Endothelial cell of umbilical vein (primary cell): Measurements from ENCODE around the gene ADGB. TPM values are rescaled to one million over a fixed set of nuclear protein-coding genes. Genes with fewer than 3 reads are reported as not detected.
"Not testable (repeated sequence)": the region's sequence is repeated elsewhere in the genome, so short reads cannot be mapped to it uniquely, and the experiment has no call there.

Experiments used
- BruUV-seq: library from RNA; stranded (reverse); fragments of 400-500 nt; replicated peaks from 2 replicates; lab custom pipeline; 2021; lab: Mats Ljungman, UMichigan
- CTCF ChIA-PET: fragments of 300-600, 350-600 bp; sonication (Branson Sonifier 250); formaldehyde crosslinking; loops from one replicate; lab custom pipeline; 2021; ENCODE audit warnings: antibody characterized with exemption, inconsistent platforms; lab: Charles Lee
- POLR2A ChIA-PET: fragments of 300-600, 350-600 bp; sonication (Branson Sonifier 250); formaldehyde crosslinking; loops from one replicate; lab custom pipeline; 2021; ENCODE audit warnings: antibody characterized with exemption, inconsistent platforms; lab: Charles Lee
- DNase-seq: peaks from one replicate; pipeline ENCODE4 v3.0.0-alpha.2; 2011; ENCODE audit warnings: low read depth, low spot score
- FAIRE-seq: peaks from 2 replicates; lab custom pipeline; 2011; peaks lifted over from hg19 to GRCh38; lab: Jason Lieb, UNC
- H2AFZ ChIP-seq: 2 replicates; pipeline ENCODE4 v1.6.0; 2012; ENCODE audit warnings: low read depth, low read length, control low read depth, inconsistent platforms
- H3K27ac ChIP-seq: 2 replicates; pipeline ENCODE4 v1.5.1; 2011; ENCODE audit warnings: low read depth, mild to moderate bottlenecking, control low read depth, low read length, moderate library complexity; ENCODE audit not compliant: insufficient read depth
- H3K27me3 ChIP-seq, 2 experiments: 2 replicates each; pipeline versions ENCODE4 v1.6.0 to v1.6.1; 2011; ENCODE audit warnings: low read length in 2 of 2, mixed read lengths in 1 of 2; ENCODE audit not compliant: control insufficient read depth in 2 of 2, insufficient read depth in 2 of 2
- H3K36me3 ChIP-seq, 2 experiments: 2 replicates in 1 of 2; 3 replicates in 1 of 2; pipeline ENCODE4 v1.5.1; 2011; ENCODE audit warnings: low read length in 2 of 2, mild to moderate bottlenecking in 1 of 2, moderate library complexity in 1 of 2; ENCODE audit not compliant: control insufficient read depth in 2 of 2, insufficient read depth in 2 of 2; ENCODE audit errors: extremely low read depth in 1 of 2
- H3K4me1 ChIP-seq: 3 replicates; pipeline ENCODE4 v1.5.1; 2011; ENCODE audit warnings: mild to moderate bottlenecking, low read length; ENCODE audit not compliant: control insufficient read depth, insufficient read depth; ENCODE audit errors: extremely low read depth
- H3K4me2 ChIP-seq: 2 replicates; pipeline ENCODE4 v1.6.1; 2011; ENCODE audit warnings: low read length, control low read depth, mixed read lengths; ENCODE audit not compliant: insufficient read depth
- H3K4me3 ChIP-seq, 3 experiments: fragments of 200-600 bp in 1 of 3; sonication (generic), shearing (Covaris generic) in 1 of 3; replicated peaks in 1 of 3; 2 replicates each; pipeline ENCODE4 v1.5.1; 2011 to 2016; ENCODE audit warnings: control low read depth in 3 of 3, low read length in 3 of 3, mild to moderate bottlenecking in 2 of 3, inconsistent platforms in 1 of 3, low read depth in 1 of 3, moderate library complexity in 1 of 3; ENCODE audit not compliant: insufficient read depth in 1 of 3
- H3K79me2 ChIP-seq: 2 replicates; pipeline ENCODE4 v1.6.0; 2012; ENCODE audit warnings: low read length, inconsistent platforms; ENCODE audit not compliant: control insufficient read depth, insufficient read depth
- H3K9ac ChIP-seq: replicated peaks from 2 replicates; pipeline ENCODE3; 2011; ENCODE audit warnings: low read length, control low read depth; ENCODE audit not compliant: insufficient read depth; ENCODE audit errors: extremely low read depth
- H3K9me1 ChIP-seq: replicated peaks from 3 replicates; pipeline ENCODE4 v1.6.0; 2011; ENCODE audit warnings: mild to moderate bottlenecking, low read length; ENCODE audit not compliant: control insufficient read depth, insufficient read depth; ENCODE audit errors: extremely low read depth
- H3K9me3 ChIP-seq: replicated peaks from 2 replicates; pipeline ENCODE4 v1.5.1; 2012; ENCODE audit warnings: low read length, inconsistent platforms; ENCODE audit not compliant: control insufficient read depth, insufficient read depth
- H4K20me1 ChIP-seq: replicated peaks from 2 replicates; pipeline ENCODE3; 2011; ENCODE audit warnings: mild to moderate bottlenecking, low read length; ENCODE audit not compliant: control insufficient read depth, insufficient read depth; ENCODE audit errors: extremely low read depth
- GATA2 ChIP-seq: IDR thresholded peaks from 2 replicates; pipeline ENCODE4 v1.7.0; 2011; ENCODE audit warnings: low read depth, mild to moderate bottlenecking, moderate library complexity, mixed read lengths, low read length; ENCODE audit not compliant: insufficient read length, insufficient read depth
- POLR2A ChIP-seq: IDR thresholded peaks from 2 replicates; pipeline ENCODE4 v1.6.1; 2012; ENCODE audit warnings: low read depth, mild to moderate bottlenecking, control low read depth, low read length
- POLR2AphosphoS5 ChIP-seq: IDR thresholded peaks from 2 replicates; pipeline ENCODE4 v1.6.1; 2012; ENCODE audit warnings: low read depth, mild to moderate bottlenecking, control low read depth, low read length, moderate library complexity; ENCODE audit not compliant: insufficient read depth
- dilution Hi-C: fragments of 300-500 bp; cut with MboI; formaldehyde crosslinking; loops from one replicate; pipeline ENCODE4 v1.15.0; 2019; ENCODE audit warnings: low sequenced_read_pairs; ENCODE audit not compliant: extremely low pct_ligation_motif_present
- intact Hi-C: fragments of 100-400 bp; cut with micrococcal nuclease; formaldehyde crosslinking; loops from one replicate; pipeline ENCODE4 v1.10.0; 2022
- polyA plus RNA-seq, 4 experiments: library from polyadenylated mRNA; depleted of rRNA in 3 of 4; stranded (reverse) in 3 of 4; unstranded in 1 of 4; fragments of >200 nt; gene quantifications; 2 replicates each; pipeline versions ENCODE4 v1.2.1 to v1.2.3, GENCODE V29; 2011 to 2012; ENCODE audit warnings: missing spikeins in 1 of 4
- total RNA-seq: library from RNA; stranded (reverse); gene quantifications from 2 replicates; pipeline ENCODE4 v1.2.3, GENCODE V29; 2021

The ADGB gene
- total and polyA plus RNA-seq, 2 donors (not counting 3 experiments of a cell fraction or from before 2014, with no cell fraction given), result not detected

DNA sequence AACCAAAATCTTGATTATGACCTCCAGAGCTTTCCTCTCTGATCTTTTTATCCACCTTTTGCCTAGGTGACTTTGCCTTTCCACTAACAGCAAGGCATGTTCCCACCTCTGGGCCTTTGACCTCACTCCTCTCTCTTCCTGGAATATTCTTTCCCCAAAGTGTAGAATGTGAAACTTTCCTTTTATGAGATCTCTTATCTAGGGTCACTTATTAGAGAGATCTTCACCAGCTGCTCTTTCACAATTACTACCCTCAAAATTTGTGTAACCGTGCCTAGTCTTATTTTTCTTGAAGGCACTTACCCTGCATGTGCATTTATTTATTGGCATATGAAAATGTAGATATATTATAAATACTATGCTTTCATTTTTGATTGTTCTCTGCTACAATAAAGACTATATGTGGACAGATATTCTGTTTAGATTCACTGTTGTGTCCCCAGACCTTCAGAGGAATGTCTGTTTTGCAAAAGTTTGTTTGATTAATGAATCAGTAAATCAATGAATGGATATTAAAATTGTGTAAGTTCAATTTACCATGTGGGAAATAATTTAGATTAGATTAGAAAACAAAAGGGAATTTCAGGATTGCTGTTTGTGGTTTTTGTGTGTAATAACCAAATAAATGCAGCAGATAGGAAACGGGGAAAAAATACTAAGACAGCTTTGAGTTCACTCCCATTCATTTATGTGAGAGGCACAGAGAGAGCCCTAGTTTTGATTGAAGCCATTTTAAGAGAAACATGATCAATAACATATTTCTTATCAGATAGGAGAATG, 207.0 kb downstream of the ADGB start:
- H3K36me3 ChIP-seq, result no peaks in the 10 kb centered on the region
- H3K27me3 ChIP-seq, result no peaks in the 10 kb centered on the region
- H3K9me1 ChIP-seq, result no peaks in the 10 kb centered on the region
- DNase-seq, result no peak
- no peak overlapping the region for H3K4me3 ChIP-seq
- ChIA-PET CTCF (interaction anchor here (0.6 to 1.3 kb wide), 3 partner anchors 9 to 1241 kb away, joined by 3 to 4 read pairs (median 3); no protein-coding TSS in a partner anchor), POLR2A (no interaction called here)
- no peak overlapping the region for H3K9ac ChIP-seq
- dilution Hi-C loops (no loop called here), intact Hi-C loops (no loop called here)
- no peaks in the 10 kb centered on the region for H4K20me1 ChIP-seq
- H3K79me2 ChIP-seq, result no peaks in the 10 kb centered on the region
- no TSS peak for BruUV-seq
- no peaks in the 10 kb centered on the region for H3K4me1 ChIP-seq
- no peak overlapping the region for H3K4me2 ChIP-seq
- H3K27ac ChIP-seq, result no peak overlapping the region
- no peak for TF ChIP-seq POLR2A
- no peak for TF ChIP-seq POLR2AphosphoS5
- no peak for TF ChIP-seq GATA2
- H2AFZ ChIP-seq, result no peak overlapping the region
- no peak for FAIRE-seq
- no peaks in the 10 kb centered on the region for H3K9me3 ChIP-seq

DNA sequence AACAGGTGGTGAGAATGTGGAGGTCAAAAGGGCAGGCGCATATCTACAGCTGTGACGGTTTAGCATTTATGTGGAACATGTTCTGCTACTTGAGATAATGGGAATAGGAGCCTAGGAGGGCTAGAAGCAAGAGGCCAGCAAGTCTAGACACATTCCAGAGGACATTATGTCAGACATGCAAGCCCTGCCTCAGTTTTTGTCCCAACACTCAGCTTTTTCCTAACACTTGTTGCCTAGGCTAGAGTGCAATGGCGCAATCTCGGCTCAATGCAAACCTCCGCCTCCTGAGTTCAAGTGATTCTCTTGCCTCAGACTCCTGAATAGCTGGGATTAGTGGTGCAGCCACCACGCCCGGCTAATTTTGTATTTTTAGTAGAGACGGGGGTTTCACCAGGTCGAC, 210.2 kb downstream of the ADGB start:
- H3K9ac ChIP-seq, H2AFZ ChIP-seq, POLR2A ChIA-PET, H3K27ac ChIP-seq, FAIRE-seq, H3K9me1 ChIP-seq, CTCF ChIA-PET, H3K4me1 ChIP-seq, dilution Hi-C loops, H3K4me3 ChIP-seq, H3K79me2 ChIP-seq, H3K4me2 ChIP-seq, H3K36me3 ChIP-seq, BruUV-seq, H4K20me1 ChIP-seq, H3K27me3 ChIP-seq, H3K9me3 ChIP-seq, DNase-seq, intact Hi-C loops: not testable (repeated sequence)

DNA sequence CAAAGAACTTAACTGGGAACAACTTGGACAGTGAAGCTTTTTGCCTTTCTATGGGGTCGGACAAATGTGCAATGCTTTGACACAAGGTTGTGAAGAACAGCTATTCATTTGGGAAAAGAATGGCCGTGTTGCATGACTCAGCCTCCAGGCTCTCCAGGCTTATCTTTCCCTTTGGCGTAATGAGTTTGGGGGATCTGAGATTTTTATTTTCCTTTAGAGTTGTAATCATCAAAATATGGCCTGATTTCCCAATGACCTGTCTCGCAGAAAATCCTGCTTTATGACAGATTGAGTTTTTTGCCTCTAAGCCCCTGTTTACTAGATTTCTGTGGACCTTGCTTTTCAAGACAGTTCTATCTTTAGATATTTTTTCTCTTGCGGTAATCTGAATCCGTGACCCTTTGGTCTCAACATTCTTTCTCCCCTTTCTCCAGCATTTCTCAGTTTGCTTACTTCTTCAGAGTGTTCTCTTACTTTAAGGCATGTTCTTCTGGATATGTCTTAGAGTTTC, 214.1 kb downstream of the ADGB start:
- FAIRE-seq, BruUV-seq, POLR2A ChIA-PET, dilution Hi-C loops, H4K20me1 ChIP-seq, H3K36me3 ChIP-seq, H3K27ac ChIP-seq, DNase-seq, H3K4me1 ChIP-seq, H3K9me1 ChIP-seq, H3K79me2 ChIP-seq, H3K4me2 ChIP-seq, H3K4me3 ChIP-seq, H2AFZ ChIP-seq, H3K27me3 ChIP-seq, H3K9ac ChIP-seq, intact Hi-C loops, H3K9me3 ChIP-seq: not testable (repeated sequence)
- CTCF ChIA-PET, result interaction anchor here (1.5 kb wide), 1 partner anchor 35 kb away, joined by 3 read pairs; no protein-coding TSS in a partner anchor
